KOPT-K1 (cell line): ENCODE measurements around the gene BEAN1.
"Not testable (repeated sequence)": the region's sequence is repeated elsewhere in the genome, so short reads cannot be mapped to it uniquely, and the experiment has no call there.

Experiments
- H3K27ac ChIP-seq: fragments of 200-600 bp; sonication (generic); 2 replicates; pipeline ENCODE4 v1.5.1; 2016; ENCODE audit warnings: antibody characterized with exemption, mild to moderate bottlenecking, low read depth, low read length; ENCODE audit not compliant: poor library complexity, severe bottlenecking
- H3K36me3 ChIP-seq: fragments of 200-600 bp; sonication (generic); 2 replicates; pipeline ENCODE4 v1.5.1; 2017; ENCODE audit warnings: antibody characterized with exemption, mild to moderate bottlenecking, low read length, moderate library complexity; ENCODE audit not compliant: insufficient read depth
- H3K9me3 ChIP-seq: fragments of 200-600 bp; sonication (generic); 2 replicates; pipeline ENCODE4 v1.5.1; 2017; ENCODE audit warnings: antibody characterized with exemption, low read length, mild to moderate bottlenecking; ENCODE audit not compliant: insufficient read depth, poor library complexity, severe bottlenecking

BEAN1 gene

DNA sequence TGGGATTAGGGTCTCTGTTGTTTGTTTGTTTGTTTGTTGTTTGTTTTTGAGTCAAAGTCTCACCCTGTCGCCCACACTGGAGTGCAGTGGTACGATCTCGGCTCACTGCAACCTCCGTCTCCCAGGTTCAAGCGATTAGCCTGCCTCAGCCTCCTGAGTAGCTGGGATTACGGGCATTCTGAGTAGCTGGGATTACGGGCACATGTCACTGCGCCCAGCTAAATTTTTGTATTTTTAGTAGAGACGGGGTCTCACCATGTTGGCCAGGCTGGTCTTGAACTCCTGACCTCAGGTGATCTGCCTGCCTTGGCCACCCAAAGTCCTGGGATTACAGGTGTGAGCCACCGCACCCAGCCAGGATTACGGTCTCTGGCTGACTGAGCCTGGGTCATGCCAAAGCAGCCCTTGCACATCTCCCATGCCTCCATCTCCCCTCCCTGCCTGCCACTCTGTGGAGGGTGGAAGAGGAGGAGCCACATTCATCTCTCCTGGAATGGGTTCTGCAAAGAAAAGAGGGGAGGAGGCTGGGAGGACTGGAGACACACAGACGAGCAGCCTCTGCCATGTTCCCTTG, 59.2 kb downstream of the BEAN1 start:
- Histone ChIP-seq H3K36me3 (no peaks in the 10 kb centered on the region), H3K9me3 (no peaks in the 10 kb centered on the region), H3K27ac (no peak overlapping the region)

DNA sequence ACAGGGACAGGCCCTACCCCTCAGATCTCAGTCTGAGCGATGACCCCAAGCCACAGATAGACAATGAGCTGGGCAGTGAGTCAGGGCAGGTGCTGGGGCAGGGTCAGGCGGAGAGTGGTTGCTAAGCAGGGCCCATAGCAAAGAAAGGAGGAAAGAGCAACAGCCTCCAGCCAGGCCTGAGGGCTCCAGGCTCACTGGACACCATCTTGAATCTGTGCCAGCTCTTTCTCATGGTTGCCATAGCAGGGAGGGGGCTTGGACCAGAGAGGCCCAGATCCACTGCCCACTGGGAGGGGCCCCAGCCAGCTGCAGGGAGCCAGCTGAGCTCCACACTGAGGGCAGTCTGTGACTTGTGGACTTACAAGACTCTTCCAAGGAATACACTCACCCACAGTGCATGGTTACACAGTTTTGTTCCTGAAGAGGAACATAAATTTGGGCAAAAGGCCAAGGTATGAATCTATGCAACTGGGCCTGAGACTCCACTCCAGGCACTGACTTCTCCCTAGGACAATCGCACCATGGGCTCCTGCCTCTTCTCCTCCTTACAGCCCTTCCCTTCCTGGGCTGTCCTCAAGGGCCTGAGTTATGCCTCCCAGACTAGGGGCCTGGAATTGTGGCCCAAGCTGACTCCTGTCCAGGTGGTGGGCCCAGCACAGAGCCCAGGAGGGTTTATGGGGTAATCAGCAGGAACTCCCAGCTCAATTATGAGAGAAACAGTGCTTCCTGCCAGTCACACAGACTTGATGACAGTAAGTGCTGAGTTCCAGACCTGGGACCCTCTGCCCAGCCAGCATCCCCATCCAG, 59.9 kb downstream of the BEAN1 start:
- Histone ChIP-seq H3K27ac (peak overlapping the region; percentile 14), H3K36me3 (no peaks in the 10 kb centered on the region), H3K9me3 (no peaks in the 10 kb centered on the region)

DNA sequence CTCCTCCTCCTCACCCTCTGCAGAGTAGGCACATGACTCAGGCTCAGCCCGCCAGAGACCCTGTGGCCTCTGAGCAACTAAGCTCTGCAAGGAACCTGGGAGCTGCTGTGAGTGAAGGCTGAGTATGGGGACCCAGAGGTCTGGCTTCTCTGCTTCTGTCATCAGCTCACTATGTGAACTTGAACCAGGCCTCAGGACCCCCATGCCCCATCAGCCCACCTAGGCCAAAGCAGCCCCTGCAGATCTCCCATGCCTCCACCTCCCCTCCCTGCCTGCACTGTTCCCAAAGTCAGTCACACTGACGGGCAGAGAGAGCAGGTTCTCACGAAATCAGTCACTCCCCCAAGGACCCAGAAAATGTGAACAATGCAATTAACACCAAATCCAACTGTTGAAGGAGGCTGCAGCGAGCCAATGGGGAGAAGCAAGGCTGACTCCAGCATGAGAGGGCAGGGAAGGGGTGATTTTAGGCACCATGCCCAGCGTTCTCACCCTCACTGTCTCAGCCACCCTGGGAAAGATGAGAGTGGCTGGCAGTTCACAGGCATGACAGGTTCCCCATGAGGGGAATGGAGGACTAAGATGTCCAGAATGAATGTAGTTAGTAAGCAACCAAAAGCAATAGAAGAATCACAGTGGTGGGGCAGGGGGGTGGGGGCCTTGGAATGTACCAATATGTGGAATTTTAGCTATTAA, 60.6 kb downstream of the BEAN1 start:
- Histone ChIP-seq H3K9me3 (no peaks in the 10 kb centered on the region), H3K36me3 (no peaks in the 10 kb centered on the region), H3K27ac (peak overlapping the region; percentile 17)

DNA sequence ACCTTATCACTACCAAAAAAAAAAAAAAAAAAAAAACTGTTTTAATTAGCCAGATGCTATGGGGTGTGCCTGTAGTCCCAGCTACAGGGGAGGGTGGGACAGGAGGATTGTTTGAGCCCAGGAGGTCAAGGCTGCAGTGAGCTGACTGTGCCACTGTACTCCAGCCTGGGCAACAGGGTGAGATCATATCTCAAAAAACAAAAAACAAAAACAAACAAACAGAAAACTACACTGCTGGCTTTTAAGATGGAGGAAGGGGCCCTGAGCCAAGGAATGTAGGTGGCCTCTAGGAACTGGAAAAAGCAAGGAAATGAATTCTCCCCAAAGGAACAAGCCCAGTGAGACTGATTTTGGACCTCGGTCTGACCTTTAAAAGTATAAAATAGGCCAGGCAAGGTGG, 61.4 kb downstream of the BEAN1 start:
- no peak overlapping the region for H3K27ac ChIP-seq
- H3K9me3 ChIP-seq, result no peaks in the 10 kb centered on the region
- no peaks in the 10 kb centered on the region for H3K36me3 ChIP-seq

DNA sequence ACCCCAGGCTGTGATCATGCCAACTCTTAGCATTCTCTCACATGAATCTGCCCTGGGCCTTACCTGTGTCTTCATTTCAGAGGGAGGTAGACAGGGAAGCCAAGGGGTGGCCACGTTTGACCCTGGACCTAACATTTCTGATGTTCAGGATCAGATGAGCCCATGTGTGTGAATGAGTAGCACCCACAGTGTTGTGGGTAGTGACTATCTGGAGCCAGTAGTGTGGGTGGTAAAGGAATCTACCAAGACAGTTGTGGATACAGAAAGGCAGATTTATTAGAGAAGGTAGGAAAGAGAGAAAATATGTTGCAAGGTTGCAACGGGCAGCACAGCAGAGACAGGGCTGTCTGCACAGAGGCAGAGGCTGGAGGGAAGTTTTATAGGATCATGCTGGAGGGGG, 62.3 kb downstream of the BEAN1 start:
- Histone ChIP-seq H3K36me3 (no peaks in the 10 kb centered on the region), H3K27ac (no peak overlapping the region), H3K9me3 (no peaks in the 10 kb centered on the region)

DNA sequence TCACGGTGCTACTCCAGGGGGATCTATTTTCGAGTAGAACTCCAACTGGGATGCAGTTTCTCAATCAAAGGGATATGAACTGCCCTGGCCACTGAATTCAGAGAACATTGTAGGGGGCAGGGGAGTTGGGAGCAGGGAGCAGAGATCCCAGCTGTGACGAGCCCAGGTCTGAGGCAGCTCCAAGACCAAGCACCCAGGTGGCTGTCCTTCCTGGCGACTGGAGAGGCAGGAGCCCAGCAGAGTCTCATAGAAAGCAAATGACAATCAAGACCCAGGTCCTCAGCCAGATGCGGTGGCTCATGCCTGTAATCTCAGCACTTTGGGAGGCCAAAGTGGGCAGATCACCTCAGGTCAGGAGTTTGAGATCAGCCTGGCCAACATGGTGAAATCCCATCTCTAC, 62.7 kb downstream of the BEAN1 start:
- H3K27ac ChIP-seq, result no peak overlapping the region

DNA sequence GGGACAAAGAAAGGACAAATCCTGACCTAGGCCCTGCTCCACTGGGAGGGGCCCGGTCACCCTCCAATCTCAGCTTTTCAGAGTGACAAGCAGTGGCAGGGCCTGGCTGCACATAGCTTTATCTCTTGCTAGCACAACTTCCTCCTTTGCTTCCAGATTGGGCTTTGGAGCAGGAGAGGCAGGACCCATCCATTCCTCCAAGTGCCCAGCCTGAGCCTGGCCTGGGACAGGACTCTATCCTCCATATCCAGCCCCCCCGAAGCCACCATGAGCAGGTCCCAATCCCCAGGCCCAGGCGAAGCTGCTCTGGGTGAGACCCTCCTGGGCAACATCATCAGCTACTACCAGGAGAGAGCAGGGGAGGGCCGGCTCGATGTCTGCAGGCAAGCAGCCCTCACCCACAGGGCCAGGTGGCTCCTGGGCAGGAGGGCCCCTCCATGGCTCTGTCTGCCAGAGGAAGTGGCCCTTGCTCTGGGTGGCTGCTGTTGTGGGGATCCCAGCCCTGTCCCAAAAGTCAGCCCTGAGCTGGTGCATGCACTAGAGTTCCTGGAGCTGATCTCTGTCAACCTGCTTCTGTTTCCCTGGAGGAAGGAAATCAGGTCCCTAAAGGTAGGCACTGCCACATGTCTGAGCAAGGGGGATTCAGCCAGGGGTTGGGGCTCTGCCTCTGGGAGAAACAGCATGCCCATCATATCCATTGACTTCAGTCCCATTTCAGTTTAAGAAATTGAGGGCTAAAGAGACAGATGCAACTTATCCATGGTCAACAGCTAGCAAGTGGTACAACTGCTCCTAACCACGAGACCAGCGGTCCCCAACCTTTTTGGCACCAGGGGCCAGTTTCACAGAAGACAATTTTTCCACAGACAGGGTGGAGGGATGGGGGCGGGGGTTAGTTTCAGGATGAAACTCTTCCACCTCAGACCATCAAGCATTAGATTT, 64.0 kb downstream of the BEAN1 start:
- Histone ChIP-seq H3K27ac (no peak overlapping the region), H3K9me3 (no peaks in the 10 kb centered on the region), H3K36me3 (no peaks in the 10 kb centered on the region)

More for the DNA sequence above, 62.7 kb downstream of the BEAN1 start:
- Histone ChIP-seq H3K9me3 (no peaks in the 10 kb centered on the region), H3K36me3 (no peaks in the 10 kb centered on the region)

DNA sequence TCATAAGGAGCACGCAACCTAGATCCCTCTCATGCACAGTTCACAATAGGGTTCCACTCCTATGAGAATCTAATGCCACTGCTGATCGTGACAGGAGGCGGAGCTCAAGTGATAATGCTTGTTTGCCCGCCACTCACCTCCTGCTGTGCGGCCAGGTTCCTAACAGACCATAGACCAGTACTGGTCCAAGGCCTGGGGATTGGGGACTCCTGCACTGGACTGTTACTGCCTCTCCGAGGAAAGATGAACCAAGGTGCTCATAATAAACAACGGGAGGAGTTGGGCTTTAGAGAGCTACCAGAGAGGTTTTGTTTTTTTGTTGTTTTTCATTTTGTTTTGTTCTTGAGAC, 64.6 kb downstream of the BEAN1 start:
- no peak overlapping the region for H3K27ac ChIP-seq
- no peaks in the 10 kb centered on the region for H3K9me3 ChIP-seq
- H3K36me3 ChIP-seq, result no peaks in the 10 kb centered on the region

DNA sequence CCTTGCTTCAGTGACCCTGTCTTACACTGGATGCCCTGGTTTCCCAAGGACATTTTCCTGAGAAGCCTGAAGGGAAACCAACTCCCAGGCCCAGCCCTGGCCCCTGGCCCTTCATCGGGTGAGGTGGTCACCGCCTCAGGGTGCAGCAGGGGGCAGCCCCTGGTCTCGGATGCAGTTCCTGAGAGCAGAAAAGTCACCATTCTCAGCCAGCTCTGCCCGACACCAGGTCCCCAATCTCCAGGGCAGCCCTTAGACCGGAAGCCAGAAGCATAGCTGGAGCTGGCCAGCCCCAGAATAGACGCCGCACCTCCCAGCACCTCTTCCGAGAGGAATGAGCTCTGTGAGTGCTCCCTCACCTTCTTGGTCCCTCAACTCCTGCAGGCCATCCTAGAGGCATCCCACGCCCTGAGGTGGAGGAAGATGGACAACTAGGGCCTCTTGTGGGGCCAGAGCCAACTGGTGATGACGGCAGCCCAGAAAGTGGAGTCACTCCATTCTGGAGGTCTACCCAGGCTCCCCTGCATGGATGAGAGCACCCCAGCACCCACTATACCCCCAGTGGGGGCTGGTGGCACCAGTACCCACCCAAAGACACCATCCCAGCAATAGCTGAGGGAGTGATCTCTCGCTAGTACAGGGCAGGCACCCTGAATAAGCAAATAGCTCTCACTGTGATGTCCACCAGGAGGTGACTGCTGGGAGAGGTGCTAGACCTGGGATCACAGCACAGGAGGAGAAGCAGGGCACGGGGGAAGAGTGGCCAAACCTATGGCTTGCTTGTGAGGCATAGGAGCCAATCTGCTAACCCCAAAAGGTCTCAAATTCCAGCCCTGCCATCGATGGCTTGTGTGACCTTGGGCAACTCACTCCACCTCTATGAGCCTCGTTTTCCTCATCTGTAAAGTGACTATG, 66.7 kb downstream of the BEAN1 start:
- H3K36me3 ChIP-seq, result no peaks in the 10 kb centered on the region
- H3K9me3 ChIP-seq, result no peaks in the 10 kb centered on the region
- no peak overlapping the region for H3K27ac ChIP-seq

DNA sequence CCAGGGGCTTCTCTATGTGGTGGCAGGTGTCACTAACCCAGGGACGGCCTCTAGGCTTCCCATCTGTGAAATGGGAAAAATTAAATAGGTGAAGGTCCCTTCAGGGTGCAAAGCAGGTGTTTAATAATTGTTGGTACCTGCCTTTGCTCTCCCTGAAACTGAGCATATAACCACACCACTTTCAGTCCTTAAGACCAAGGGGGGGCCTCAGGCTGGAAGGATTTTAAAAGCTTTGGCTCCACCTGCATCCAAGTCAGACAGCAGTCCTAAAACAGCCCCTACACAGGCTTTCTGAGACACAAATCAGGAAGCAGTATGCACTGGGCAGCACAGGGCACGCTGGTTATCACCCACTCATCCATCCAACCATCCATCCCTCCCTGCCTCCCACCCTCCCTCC, 67.8 kb downstream of the BEAN1 start:
- Histone ChIP-seq H3K9me3 (no peaks in the 10 kb centered on the region), H3K27ac (no peak overlapping the region)

DNA sequence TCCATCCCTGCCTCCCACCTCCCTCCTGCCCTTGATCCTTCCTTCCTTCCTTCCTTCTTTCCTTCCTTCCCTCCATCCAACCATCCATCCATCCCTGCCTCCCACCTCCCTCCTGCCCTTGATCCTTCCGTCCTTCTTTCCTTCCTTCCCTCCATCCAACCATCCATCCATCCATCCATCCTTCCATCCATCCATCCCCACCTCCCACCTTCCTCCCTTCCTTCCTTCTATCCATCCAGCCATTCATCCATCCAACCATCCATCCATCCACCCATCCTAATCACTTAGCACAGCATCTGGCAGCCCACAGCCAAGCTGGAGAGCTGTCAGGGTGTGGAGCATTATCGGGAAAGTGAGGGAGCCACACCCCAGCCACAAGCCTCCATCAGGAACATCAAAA, 68.3 kb downstream of the BEAN1 start:
- no peaks in the 10 kb centered on the region for H3K9me3 ChIP-seq
- H3K36me3 ChIP-seq, result no peaks in the 10 kb centered on the region
- H3K27ac ChIP-seq, result no peak overlapping the region

More for the DNA sequence above, 67.8 kb downstream of the BEAN1 start:
- H3K36me3 ChIP-seq, result no peaks in the 10 kb centered on the region

DNA sequence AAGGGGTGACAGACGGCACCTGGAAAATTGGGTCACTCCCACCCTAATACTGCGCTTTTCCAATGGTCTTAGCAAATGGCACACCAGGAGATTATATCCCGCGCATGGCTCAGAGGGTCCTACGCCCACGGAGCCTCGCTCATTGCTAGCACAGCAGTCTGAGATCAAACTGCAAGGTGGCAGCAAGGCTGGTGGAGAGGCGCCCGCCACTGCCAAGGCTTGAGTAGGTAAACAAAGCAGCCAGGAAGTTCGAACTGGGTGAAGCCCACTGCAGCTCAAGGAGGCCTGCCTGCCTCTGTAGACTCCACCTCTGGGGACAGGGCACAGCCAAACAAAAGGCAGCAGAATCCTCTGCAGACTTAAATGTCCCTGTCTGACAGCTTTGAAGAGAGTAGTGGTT, 69.1 kb downstream of the BEAN1 start:
- H3K27ac ChIP-seq, H3K36me3 ChIP-seq, H3K9me3 ChIP-seq: not testable (repeated sequence)

DNA sequence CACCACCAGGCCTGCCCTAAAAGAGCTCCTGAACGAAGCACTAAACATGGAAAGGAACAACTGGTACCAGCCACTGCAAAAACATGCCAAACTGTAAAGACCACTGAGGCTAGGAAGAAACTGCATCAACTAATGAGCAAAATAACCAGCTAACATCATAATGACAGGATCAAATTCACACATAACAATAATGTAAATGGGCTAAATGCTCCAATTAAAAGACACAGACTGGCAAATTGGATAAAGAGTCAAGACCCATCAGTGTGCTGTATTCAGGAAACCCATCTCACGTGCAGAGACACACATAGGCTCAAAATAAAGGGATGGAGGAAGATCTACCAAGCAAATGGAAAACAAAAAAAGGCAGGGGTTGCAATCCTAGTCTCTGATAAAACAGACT, 70.8 kb downstream of the BEAN1 start:
- not testable (repeated sequence) for H3K9me3 ChIP-seq, H3K27ac ChIP-seq, H3K36me3 ChIP-seq

DNA sequence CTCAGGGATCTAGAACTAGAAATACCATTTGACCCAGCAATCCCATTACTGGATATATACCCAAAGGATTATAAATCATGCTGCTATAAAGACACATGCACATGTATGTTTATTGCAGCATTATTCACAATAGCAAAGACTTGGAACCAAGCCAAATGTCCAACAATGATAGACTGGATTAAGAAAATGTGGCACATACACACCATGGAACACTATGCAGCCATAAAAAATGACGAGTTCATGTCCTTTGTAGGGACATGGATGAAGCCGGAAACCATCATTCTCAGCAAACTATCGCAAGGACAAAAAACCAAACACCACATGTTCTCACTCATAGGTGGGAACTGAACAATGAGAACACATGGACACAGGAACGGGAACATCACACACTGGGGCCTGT, 74.5 kb downstream of the BEAN1 start:
- H3K27ac ChIP-seq, H3K36me3 ChIP-seq, H3K9me3 ChIP-seq: not testable (repeated sequence)
